HG03439 (cell line): ENCODE measurements around the gene GPC6.
"Not testable (repeated sequence)": the region's sequence is repeated elsewhere in the genome, so short reads cannot be mapped to it uniquely, and the experiment has no call there.

Experiments used
- ATAC-seq: cut with Tn5 transposase; IDR thresholded peaks from one replicate; pipeline ENCODE4 v1.9.1; 2021; ENCODE audit warnings: mild to moderate bottlenecking, moderate library complexity; ENCODE audit not compliant: unreplicated experiment

GPC6 gene

DNA sequence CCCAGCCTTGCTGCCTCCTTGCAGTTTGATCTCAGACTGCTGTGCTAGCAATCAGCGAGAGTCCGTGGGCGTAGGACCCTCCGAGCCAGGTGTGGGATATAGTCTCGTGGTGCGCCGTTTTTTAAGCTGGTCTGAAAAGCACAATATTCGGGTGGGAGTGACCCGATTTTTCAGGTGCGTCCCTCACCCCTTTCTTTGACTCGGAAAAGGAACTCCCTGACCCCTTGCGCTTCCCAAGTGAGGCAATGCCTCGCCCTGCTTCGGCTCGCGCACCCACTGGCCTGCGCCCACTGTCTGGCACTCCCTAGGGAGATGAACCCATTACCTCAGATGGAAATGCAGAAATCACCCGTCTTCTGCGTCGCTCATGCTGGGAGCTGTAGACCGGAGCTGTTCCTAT, 269.5 kb downstream of the GPC6 start:
- not testable (repeated sequence) for ATAC-seq

DNA sequence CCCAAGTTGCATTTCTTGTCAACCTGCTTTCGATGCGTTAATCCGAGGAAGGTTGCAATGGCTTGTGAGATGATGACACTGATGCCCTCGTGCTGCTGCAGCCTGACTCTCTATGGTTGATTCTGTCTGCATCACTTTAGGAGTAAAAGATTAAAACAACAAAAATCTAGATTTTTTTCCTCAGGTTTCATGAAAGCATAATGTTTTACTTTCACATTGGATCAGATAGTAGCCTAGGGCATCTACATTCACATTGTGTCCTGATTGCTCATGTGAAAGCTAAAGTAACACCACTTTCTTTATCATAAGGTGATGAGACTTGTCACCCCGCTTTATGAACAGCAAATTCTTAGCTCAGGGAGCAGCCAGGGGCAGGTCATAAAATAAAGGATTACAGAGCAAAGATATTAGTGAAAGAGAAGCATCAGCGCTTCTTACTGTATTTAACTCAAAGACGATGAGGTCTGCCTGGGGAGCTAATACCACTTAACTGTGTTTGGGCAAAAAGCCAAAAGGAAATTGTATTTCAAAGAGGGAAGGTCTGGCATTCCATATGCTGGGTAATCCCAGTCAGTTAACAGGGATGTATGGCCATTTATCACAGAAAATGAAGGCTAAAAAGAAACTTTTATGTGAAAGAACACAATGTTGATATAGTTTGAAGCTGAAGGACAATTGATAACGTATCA, 270.5 kb downstream of the GPC6 start:
- ATAC-seq: no peak

GRCh38 chr13:93499991-93500390, 273.4 kb downstream of the GPC6 start:
- ATAC-seq: no peak

DNA sequence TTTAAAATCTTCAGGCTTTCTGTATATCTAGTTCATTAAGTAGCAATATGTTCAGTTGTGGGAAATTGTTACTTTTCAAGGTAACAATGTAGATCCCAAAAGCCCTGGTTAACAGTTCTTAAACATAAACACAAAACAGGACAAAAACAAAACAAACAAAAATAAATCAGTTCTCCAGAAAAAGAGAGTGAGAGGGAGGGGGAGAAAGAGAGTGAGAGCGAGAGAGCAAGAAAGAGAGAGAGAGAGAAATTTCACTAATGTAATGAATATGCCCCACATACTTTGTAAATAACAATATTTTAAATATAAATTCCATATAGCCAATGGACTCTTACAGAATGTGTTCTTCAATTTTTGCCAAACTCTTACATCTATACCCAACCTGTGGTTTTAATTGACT, 275.5 kb downstream of the GPC6 start:
- no peak for ATAC-seq

DNA sequence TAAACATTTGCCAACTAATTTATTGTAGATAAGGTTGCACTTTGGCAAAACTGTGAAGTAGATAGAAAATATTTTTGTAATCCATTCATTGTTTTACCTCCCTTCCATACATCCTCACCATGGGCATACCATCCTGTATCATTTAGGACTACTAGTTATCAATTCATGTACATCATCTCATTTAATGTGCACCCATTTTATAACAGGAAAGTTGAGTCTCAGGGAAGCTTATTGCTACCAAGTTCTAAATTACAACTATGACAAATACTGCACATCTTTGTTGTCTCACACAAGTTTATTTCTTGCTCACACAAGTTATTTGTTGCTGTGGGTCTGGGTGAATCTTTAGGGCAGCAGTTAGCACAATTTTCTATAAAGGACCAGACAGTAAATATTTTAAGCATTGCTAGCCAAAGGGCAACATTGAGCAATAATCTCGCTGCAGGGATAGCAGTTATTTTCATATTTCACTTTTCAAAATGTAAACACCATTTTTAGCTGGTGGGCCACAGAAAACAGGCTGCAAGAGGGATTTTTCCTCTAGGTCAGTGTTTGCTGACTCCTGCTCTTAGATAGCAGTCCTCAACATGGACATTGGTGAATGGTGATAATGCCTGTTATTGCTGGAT, 276.5 kb downstream of the GPC6 start:
- no peak for ATAC-seq

- no peak for ATAC-seq
Measured at GRCh38 chr13:93505104-93505952, 278.7 kb downstream of the GPC6 start.

- no peak for ATAC-seq
Measured at GRCh38 chr13:93511011-93511410, 284.4 kb downstream of the GPC6 start.

DNA sequence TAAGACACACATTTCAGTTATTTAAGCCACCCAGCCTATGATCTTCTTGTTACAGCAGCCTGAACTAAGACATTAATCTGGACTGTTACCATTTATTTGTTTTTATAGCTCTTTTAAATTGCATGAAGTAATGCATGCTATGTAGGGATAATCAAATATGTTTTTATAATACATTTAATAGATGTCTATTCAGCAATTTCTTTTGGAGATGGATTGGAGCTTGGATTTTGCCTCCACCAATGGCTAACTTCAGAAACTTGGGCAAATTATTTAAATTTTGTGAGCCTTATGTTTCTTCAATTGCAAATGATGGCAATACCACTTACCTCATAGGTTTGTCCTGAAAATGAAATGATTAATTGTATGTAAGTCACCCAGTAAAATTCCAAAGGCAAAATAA, 288.7 kb downstream of the GPC6 start:
- ATAC-seq: no peak

DNA sequence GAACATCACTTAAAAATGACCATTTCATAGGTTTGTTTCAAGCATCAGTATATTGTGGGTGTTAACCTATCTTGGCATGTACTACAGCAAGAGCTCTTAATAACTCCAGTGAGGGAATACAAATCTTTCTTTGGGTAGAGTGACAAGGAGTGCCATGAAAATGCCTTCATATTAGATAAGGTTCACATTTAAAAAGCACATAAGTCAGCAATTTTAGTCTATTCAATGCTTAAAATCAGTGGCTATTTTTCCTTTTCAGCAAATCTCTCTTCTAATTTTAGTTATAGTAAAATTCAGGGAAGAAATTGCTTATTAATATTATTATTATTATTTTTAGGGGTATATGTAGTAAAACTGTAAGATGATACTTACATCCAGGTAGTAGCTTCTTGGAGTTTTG, 291.1 kb downstream of the GPC6 start:
- ATAC-seq: no peak

DNA sequence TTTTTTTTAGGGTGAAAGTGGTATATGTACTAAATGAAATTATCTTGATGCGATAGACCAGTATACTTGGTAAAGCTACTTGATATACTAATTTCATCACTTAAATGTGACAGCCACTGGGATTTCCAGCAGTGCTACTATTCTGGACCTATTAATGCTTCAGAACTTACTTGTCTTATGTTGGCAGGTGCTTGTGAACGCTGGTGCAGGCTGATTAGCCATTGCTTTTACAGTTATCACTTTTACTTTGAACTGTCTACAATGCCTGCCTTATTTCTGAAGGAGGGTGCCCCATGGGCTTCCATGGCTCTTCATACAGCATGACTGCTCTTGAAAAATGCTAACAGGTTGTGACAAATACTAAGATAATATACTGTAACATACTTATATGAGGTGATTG, 294.7 kb downstream of the GPC6 start:
- ATAC-seq: no peak

- no peak for ATAC-seq
Measured at GRCh38 chr13:93522501-93522900, 295.9 kb downstream of the GPC6 start.

DNA sequence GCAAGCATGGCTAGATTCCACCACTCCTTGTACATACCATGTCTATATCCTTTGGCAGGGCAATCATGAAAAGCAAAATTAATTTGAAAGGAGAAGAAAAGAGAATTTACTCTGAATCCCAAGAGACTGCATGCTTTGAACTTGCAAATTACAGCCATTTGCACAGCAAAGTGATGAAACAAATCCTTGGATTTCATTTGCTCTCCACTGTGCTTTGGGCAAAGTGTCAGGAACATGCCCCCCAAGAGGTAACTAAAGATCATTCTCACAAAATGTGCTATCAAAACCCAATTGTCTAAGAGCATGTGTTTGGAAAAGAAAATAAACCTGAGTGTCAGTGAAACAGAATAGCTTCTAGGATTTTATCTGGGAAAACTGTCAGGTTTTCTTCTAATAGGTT, 298.5 kb downstream of the GPC6 start:
- ATAC-seq: no peak

DNA sequence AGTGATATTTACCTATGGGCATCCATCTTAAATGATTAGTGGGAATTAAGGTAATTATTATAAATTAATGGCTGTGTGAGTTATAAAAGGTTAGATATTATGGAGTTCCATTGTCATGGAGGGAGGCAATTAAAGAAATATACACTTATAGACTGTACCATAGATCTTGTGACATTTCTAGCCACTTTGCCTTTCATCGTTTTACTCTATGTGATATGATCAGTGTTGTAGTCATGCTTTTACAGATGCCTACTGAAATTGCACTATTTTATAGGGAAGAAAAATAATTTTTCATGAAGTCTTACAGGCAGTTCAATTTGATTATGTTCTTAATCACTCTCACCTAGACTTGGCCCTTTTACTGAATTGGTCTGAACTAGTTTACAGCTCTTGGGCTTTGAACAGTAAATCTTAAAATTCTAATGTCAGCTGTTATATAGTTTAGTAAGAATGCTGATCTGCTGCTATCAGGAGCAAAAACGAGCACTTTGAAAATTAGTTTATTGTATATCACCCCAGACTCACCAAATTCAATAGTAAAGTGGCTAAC, 301.2 kb downstream of the GPC6 start:
- ATAC-seq: no peak

GRCh38 chr13:93529961-93530360, 303.4 kb downstream of the GPC6 start:
- ATAC-seq: no peak

DNA sequence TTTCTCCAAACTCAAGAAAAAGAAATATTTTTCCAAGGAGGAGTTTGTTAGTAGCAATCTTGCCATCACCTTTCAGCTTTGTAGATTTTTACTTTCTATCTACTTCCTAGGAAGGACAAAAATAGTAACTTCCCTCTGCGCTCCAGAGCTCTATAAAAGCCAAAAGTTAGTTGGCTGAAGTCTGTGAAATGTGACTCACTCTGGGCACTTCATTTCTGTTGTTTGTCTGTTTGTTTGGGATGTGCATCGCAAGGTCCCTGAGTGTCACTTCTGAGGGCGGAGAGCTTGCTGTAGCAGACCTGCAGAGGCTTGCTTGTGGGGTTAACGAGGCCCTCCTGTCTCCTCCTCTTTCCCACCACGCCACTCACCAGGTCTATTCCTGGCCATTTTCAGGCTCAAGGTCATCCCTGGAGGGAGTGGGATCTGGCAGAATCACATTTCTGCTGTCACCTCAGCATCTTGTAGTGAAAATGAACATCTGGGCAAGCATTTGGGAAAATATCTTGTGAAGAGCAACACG, 307.6 kb downstream of the GPC6 start:
- no peak for ATAC-seq

DNA sequence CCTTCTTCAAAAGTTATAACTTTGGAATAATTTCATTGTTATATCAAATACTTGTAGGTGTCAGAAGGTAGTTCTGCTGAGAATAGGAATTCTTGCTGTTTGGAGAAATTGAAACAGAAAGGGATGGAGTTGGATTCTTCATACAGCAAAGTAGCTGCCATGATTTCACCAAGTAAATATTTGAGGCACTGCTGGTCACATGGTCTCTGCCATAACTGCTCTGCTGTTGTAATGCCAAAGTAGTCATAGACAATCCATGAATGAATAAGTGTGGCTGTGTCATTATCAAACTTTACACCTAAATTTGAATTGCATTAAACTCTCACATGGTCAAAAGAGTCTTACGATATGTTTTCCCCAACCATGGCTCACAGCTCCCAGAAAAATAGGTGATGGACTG, 308.6 kb downstream of the GPC6 start:
- no peak for ATAC-seq

DNA sequence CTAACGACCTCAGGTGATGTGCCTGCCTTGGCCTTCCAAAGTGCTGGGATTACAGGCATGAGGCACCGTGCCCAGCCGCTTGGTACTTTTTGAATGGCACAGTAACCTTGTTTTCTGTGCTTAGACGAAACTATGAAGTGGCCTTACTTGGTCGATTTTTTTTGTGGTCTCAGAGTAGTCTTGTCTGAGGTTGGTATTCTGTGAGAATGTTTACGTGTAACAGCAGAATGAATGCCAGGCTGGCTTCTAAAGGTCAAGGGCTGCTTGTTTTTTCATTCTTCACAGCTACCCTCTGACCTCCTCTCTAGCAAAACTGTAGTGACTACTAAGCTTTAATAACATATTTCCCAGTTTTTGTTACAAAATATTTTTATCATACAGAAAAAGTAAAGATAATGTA, 313.3 kb downstream of the GPC6 start:
- no peak for ATAC-seq

DNA sequence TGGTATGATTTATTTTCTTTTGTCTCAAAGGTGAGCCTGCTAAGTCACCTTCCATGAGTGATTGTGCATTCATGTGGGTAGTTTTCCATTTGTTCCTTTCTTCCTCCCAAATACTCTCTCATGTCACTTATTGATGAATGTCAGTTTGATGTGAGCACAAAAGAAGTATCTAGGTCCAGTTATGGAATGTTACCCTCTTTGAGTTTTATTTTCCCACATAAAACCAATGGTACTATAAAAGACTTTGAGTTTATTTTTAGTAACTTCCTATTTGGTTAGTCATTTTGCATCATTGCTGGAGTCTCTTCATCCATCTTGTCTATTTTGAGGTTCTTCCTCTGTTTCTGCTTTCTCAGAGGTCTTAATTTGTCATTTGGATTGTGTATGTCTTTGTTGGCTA, 321.3 kb downstream of the GPC6 start:
- ATAC-seq: no peak

DNA sequence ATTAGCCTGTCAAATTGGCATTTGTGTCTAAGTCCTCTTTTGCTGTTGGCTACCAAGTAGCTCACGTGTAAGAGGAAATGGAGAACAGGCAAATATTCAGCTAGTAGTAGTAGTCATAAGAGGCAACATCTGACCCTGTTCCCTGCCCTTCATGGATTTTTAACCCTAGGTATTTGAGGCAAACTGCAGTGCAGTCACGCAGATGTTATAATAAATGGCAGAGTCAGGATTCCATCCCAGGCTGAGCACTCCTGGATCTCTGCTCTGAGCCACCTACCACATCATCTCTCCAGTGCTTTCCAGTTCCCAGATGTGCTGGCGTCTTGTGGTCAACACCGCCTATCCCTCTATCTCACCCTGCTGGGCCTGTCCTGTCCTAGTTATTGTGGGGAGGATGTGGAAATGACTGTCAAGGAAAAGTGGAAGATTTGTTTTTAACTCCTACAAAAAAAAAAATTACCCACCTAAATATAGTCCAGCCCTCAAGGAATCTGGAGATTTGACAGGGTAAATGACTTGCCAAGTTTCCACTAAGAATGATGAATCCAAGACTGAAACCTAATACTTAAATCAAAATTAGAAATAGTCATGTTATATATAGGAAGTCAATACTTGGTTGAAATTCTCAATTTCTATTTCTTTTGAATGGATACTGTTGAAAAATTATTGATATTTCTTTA, 322.9 kb downstream of the GPC6 start:
- ATAC-seq: no peak

GRCh38 chr13:93550236-93550635, 323.6 kb downstream of the GPC6 start:
- ATAC-seq: no peak

DNA sequence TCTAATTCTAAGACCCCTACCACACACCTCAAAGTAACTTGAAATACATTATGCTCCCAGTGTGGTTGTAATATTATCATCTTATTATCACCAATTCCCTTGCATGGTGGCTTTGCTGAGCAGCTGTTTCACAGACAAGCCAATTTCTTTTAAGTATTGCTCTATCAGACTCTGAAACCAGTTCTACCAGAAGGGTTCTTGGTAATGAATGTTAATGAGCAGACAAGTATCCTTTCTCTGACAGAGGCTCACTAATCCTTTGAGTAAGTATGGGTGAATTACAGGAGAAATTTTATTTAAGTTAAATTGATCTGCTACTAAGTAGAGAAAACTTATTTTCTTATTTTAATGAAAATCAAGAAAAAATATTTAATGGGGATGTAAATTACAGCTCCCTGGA, 326.0 kb downstream of the GPC6 start:
- ATAC-seq: no peak
